Upper lobe of left lung (tissue), 6 donors: ENCODE results near the gene TMEM200C. TPM values are rescaled to one million over a fixed set of nuclear protein-coding genes. Genes with fewer than 3 reads are reported as not detected.

Source experiments
- ATAC-seq, 2 donors: fragments of 200-7000 bp; cut with Tn5 transposase; one replicate each; pipeline ENCODE4 v1.9.1; 2022; ENCODE audit warnings: mild to moderate bottlenecking in 2 of 2, moderate library complexity in 2 of 2; ENCODE audit not compliant: low FRiP score in 2 of 2
- DNase-seq, 2 donors: peaks; one replicate each; pipeline ENCODE4 v3.0.0-alpha.2; 2019 to 2020
- H3K27ac ChIP-seq, 4 donors: fragments of 200-600 bp; sonication (generic); one replicate each; pipeline ENCODE4 v1.5.1; 2016 to 2019
- H3K27me3 ChIP-seq, 4 donors: fragments of 200-600 bp; sonication (generic); one replicate each; pipeline ENCODE4 v1.5.1; 2017 to 2019
- H3K36me3 ChIP-seq, 4 donors: fragments of 200-600 bp; sonication (generic); one replicate each; pipeline ENCODE4 v1.5.1; 2016 to 2019
- H3K4me1 ChIP-seq, 4 donors: fragments of 200-600 bp; sonication (generic); one replicate each; pipeline ENCODE4 v1.5.1; 2018 to 2019
- H3K4me3 ChIP-seq, 4 donors: fragments of 200-600 bp; sonication (generic); one replicate each; pipeline ENCODE4 v1.5.1; 2017 to 2019; ENCODE audit warnings: mild to moderate bottlenecking in 2 of 4, moderate library complexity in 1 of 4
- H3K9me3 ChIP-seq, 4 donors: fragments of 200-600 bp; sonication (generic); one replicate each; pipeline ENCODE4 v1.5.1; 2018 to 2019
- CTCF ChIP-seq, 6 experiments: fragments of 450-650 bp in 4 of 6; fragments of 200-600 bp in 2 of 6; sonication (generic) in 2 of 6; IDR thresholded peaks; one replicate each; pipeline ENCODE4 v1.5.1; 2016 to 2019; ENCODE audit warnings: antibody characterized with exemption in 6 of 6
- EP300 ChIP-seq, 4 donors: sonication (generic); formaldehyde crosslinking; IDR thresholded peaks; one replicate each; pipeline ENCODE4 v1.5.1; 2017; ENCODE audit warnings: antibody characterized with exemption in 4 of 4, control low read depth in 2 of 4
- POLR2A ChIP-seq, 4 donors: fragments of 450-650 bp; IDR thresholded peaks; one replicate each; pipeline ENCODE4 v1.5.1; 2016 to 2017; ENCODE audit warnings: antibody characterized with exemption in 4 of 4, mild to moderate bottlenecking in 2 of 4
- POLR2AphosphoS5 ChIP-seq, 2 donors: sonication (generic); formaldehyde crosslinking; IDR thresholded peaks; one replicate each; pipeline ENCODE4 v1.5.1; 2017; ENCODE audit warnings: antibody characterized with exemption in 2 of 2
- WGBS, 2 donors: methylation state at CpG; one replicate each; pipeline ENCODE4 v1.1.5; 2017 to 2018; 5-methylcytosine and 5-hydroxymethylcytosine counted together
- small RNA-seq, 4 donors: library from RNA; depleted of rRNA; stranded (forward); fragments of <200 nt; gene quantifications; one replicate each; pipeline ENCODE3, GENCODE V24; 2016
- total RNA-seq, 6 donors: library from RNA; depleted of rRNA in 4 of 6; stranded (reverse); fragments of >200 nt in 4 of 6; gene quantifications; one replicate each; pipeline versions ENCODE4 v1.1.0 to v1.2.1, GENCODE V29; 2016 to 2021
- donor health status: DM: no; HTN: no; CAD: no; lungs with moderate emphysema.
- donor health status: DM: no; HTN: yes; CAD: no; lungs with severe emphysema.

Gene TMEM200C
- total RNA-seq, 6 donors from 2014 or later = under 0.01 to 0.44 (median 0.28) TPM; not detected in 2

- TF ChIP-seq EP300 (IDR thresholded peaks at IDR 0.05) = no peak
- no peak for TF ChIP-seq POLR2A (IDR thresholded peaks at IDR 0.05)
- TF ChIP-seq CTCF (IDR thresholded peaks at IDR 0.05) = no peak
- no peak for TF ChIP-seq POLR2AphosphoS5 (IDR thresholded peaks at IDR 0.05)
- no peaks in the 10 kb centered on the region for H3K4me1 ChIP-seq
- no peak overlapping the region for H3K27ac ChIP-seq
- WGBS, 2 donors = 73 to 83% methylated on average over 4 of the region's 4 CpGs
- H3K27me3 ChIP-seq = no peaks in the 10 kb centered on the region
- no peaks in the 10 kb centered on the region for H3K9me3 ChIP-seq
- H3K36me3 ChIP-seq = no peaks in the 10 kb centered on the region
- ATAC-seq = no peak
- no peak for DNase-seq
- H3K4me3 ChIP-seq = no peak overlapping the region
Measured at GRCh38 chr18:5840547-5840946, 54.8 kb downstream of the TMEM200C start.

GRCh38 chr18:5840025-5840424 is 55.3 kb downstream of the TMEM200C start:
- Histone ChIP-seq H3K36me3 (no peaks in the 10 kb centered on the region), H3K9me3 (no peaks in the 10 kb centered on the region), H3K27me3 (no peaks in the 10 kb centered on the region), H3K4me1 (no peaks in the 10 kb centered on the region), H3K27ac (no peak overlapping the region), H3K4me3 (no peak overlapping the region)
- 76 to 78% methylated on average over 2 of the region's 2 CpGs for WGBS, 2 donors
- ATAC-seq (no peak), DNase-seq (no peak)
- TF ChIP-seq CTCF (IDR thresholded peaks at IDR 0.05) = no peak
- no peak for TF ChIP-seq POLR2A (IDR thresholded peaks at IDR 0.05)
- TF ChIP-seq POLR2AphosphoS5 (IDR thresholded peaks at IDR 0.05) = no peak
- no peak for TF ChIP-seq EP300 (IDR thresholded peaks at IDR 0.05)

GRCh38 chr18:5839102-5839501 is 56.2 kb downstream of the TMEM200C start:
- H3K4me1 ChIP-seq = no peaks in the 10 kb centered on the region
- no peaks in the 10 kb centered on the region for H3K27me3 ChIP-seq
- TF ChIP-seq POLR2A (IDR thresholded peaks at IDR 0.05) = no peak
- TF ChIP-seq POLR2AphosphoS5 (IDR thresholded peaks at IDR 0.05) = no peak
- TF ChIP-seq CTCF (IDR thresholded peaks at IDR 0.05) = no peak
- TF ChIP-seq EP300 (IDR thresholded peaks at IDR 0.05) = no peak
- no peak overlapping the region for H3K4me3 ChIP-seq
- DNase-seq = no peak
- ATAC-seq = no peak
- whole genome bisulfite sequencing, 2 donors = 92 to 93% methylated on average over 8 of the region's 8 CpGs
- no peak overlapping the region for H3K27ac ChIP-seq
- no peaks in the 10 kb centered on the region for H3K36me3 ChIP-seq
- no peaks in the 10 kb centered on the region for H3K9me3 ChIP-seq

Small RNAs within 50 kb of the gene (small RNA-seq; reads per million reads assigned to genes)
- 0 reads per million in 4 donors for gene MIR3976
